Esophagus squamous epithelium (tissue), 5 donors: Measurements from ENCODE around the gene BRD1. TPM values are rescaled to one million over a fixed set of nuclear protein-coding genes. Genes with fewer than 3 reads are reported as not detected.
"Not testable (repeated sequence)": the region's sequence is repeated elsewhere in the genome, so short reads cannot be mapped to it uniquely, and the experiment has no call there.

Experiments used
- DNase-seq: peaks from one replicate; lab custom pipeline; 2025; lab: John Stamatoyannopoulos, UW
- H3K27ac ChIP-seq, 4 donors: fragments of 200-600 bp; sonication (generic); one replicate each; pipeline ENCODE4 v1.5.1; 2016 to 2019; ENCODE audit warnings: mild to moderate bottlenecking in 1 of 4
- H3K27me3 ChIP-seq, 4 donors: fragments of 200-600 bp; sonication (generic); 1 replicate in 3 of 4; 2 replicates in 1 of 4; pipeline versions ENCODE4 v1.5.1 to v1.6.0; 2017 to 2021; ENCODE audit warnings: antibody characterized with exemption in 1 of 4
- H3K36me3 ChIP-seq, 3 donors: fragments of 200-600 bp; sonication (generic); one replicate each; pipeline ENCODE4 v1.5.1; 2016 to 2019
- H3K4me1 ChIP-seq, 3 donors: fragments of 200-600 bp; sonication (generic); one replicate each; pipeline ENCODE4 v1.5.1; 2017 to 2019
- H3K4me3 ChIP-seq, 4 donors: fragments of 200-600 bp; sonication (generic); 1 replicate in 3 of 4; 2 replicates in 1 of 4; pipeline ENCODE4 v1.5.1; 2016 to 2019; ENCODE audit warnings: mild to moderate bottlenecking in 2 of 4, moderate library complexity in 1 of 4
- H3K9me3 ChIP-seq, 3 donors: fragments of 200-600 bp; sonication (generic); one replicate each; pipeline ENCODE4 v1.5.1; 2016 to 2019
- CTCF ChIP-seq, 6 experiments: fragments of 450-650 bp in 4 of 6; fragments of 200-600 bp in 2 of 6; sonication (generic) in 2 of 6; IDR thresholded peaks; one replicate each; pipeline ENCODE4 v1.5.1; 2016 to 2019; ENCODE audit warnings: antibody characterized with exemption in 6 of 6, mild to moderate bottlenecking in 4 of 6, moderate library complexity in 4 of 6
- POLR2A ChIP-seq, 4 donors: fragments of 450-650 bp; IDR thresholded peaks; one replicate each; pipeline ENCODE4 v1.6.1; 2017; ENCODE audit warnings: antibody characterized with exemption in 4 of 4, mild to moderate bottlenecking in 4 of 4, moderate library complexity in 3 of 4
- WGBS, 2 donors: methylation state at CpG; one replicate each; pipeline ENCODE4 v1.1.5; 2018; 5-methylcytosine and 5-hydroxymethylcytosine counted together
- intact Hi-C: fragments of 100-400 bp; cut with DNase I; formaldehyde crosslinking; loops from one replicate; pipeline ENCODE4 v1.15.0; 2022
- total RNA-seq, 4 donors: library from RNA; depleted of rRNA; stranded (reverse); fragments of >200 nt; gene quantifications; one replicate each; pipeline ENCODE4 v1.1.0, GENCODE V29; 2016
- donor health status: DM: yes; HTN: yes; CAD: no.

The BRD1 gene
- total RNA-seq, 4 donors from 2014 or later: 17.8 to 37.4 (median 29.9) TPM

- Histone ChIP-seq H3K4me1 (peaks cover 11 to 60% (median 16%) of the 10 kb centered on the region in 3 donors), H3K4me3 (no peak overlapping the region), H3K9me3 (no peaks in the 10 kb centered on the region), H3K27me3 (no peaks in the 10 kb centered on the region), H3K27ac (no peak overlapping the region), H3K36me3 (peaks cover 25 to 96% (median 31%) of the 10 kb centered on the region in 3 donors)
- intact Hi-C loops: no loop called here
- no peak for DNase-seq
- no peak for TF ChIP-seq POLR2A (IDR thresholded peaks at IDR 0.05)
- no peak for TF ChIP-seq CTCF (IDR thresholded peaks at IDR 0.05)
- WGBS, 2 donors: 85 to 88% methylated on average over 16 to 41 of the region's 47 CpGs
These were observed 43.6 kb downstream of the BRD1 start for GRCh38 chr22:49783926-49784629.

GRCh38 chr22:49783036-49783746, 44.5 kb downstream of the BRD1 start:
- WGBS, 2 donors: 49 to 59% methylated on average over 6 to 10 of the region's 29 CpGs
- Histone ChIP-seq H3K27ac (no peak overlapping the region), H3K27me3 (no peaks in the 10 kb centered on the region), H3K4me3 (no peak overlapping the region), H3K4me1 (peaks cover 3 to 55% (median 7%) of the 10 kb centered on the region in 3 donors), H3K9me3 (no peaks in the 10 kb centered on the region), H3K36me3 (peaks cover 25 to 96% (median 31%) of the 10 kb centered on the region in 3 donors)
- TF ChIP-seq POLR2A (IDR thresholded peaks at IDR 0.05): no peak
- TF ChIP-seq CTCF (IDR thresholded peaks at IDR 0.05): no peak
- DNase-seq: no peak
- intact Hi-C loops: no loop called here

- H3K9me3 ChIP-seq, H3K27me3 ChIP-seq, intact Hi-C loops, H3K4me3 ChIP-seq, DNase-seq, H3K27ac ChIP-seq: not testable (repeated sequence)
- 72% methylated on average over 8 of the region's 21 CpGs; no CpG with 5 or more reads in 1 of the 2 donors for WGBS, 2 donors
- peaks cover 3 to 64% (median 12%) of the 10 kb centered on the region in 3 donors for H3K4me1 ChIP-seq
- H3K36me3 ChIP-seq: peaks cover 20 to 96% (median 27%) of the 10 kb centered on the region in 3 donors
These were observed 45.8 kb downstream of the BRD1 start for GRCh38 chr22:49781886-49782285.

GRCh38 chr22:49781289-49781782, 46.3 kb downstream of the BRD1 start:
- Histone ChIP-seq H3K4me1 (peaks cover 3 to 70% (median 17%) of the 10 kb centered on the region in 3 donors), H3K27me3 (no peaks in the 10 kb centered on the region), H3K9me3 (no peaks in the 10 kb centered on the region), H3K27ac (no peak overlapping the region), H3K4me3 (no peak overlapping the region), H3K36me3 (peaks cover 20 to 96% (median 25%) of the 10 kb centered on the region in 3 donors)
- TF ChIP-seq CTCF (IDR thresholded peaks at IDR 0.05) (no peak), POLR2A (IDR thresholded peaks at IDR 0.05) (no peak)
- 92% methylated on average over 2 of the region's 16 CpGs; no CpG with 5 or more reads in 1 of the 2 donors for WGBS, 2 donors
- intact Hi-C loops: no loop called here
- no peak for DNase-seq

- no peaks in the 10 kb centered on the region for H3K9me3 ChIP-seq
- no peak for DNase-seq
- peaks cover 3 to 71% (median 18%) of the 10 kb centered on the region in 3 donors for H3K4me1 ChIP-seq
- H3K36me3 ChIP-seq: peaks cover 15 to 96% (median 26%) of the 10 kb centered on the region in 3 donors
- intact Hi-C loops: no loop called here
- H3K4me3 ChIP-seq: no peak overlapping the region
- no peak for TF ChIP-seq CTCF (IDR thresholded peaks at IDR 0.05)
- no peak for TF ChIP-seq POLR2A (IDR thresholded peaks at IDR 0.05)
- H3K27me3 ChIP-seq: no peaks in the 10 kb centered on the region
- H3K27ac ChIP-seq: no peak overlapping the region
- WGBS, 2 donors: 75 to 80% methylated on average over 10 to 15 of the region's 19 CpGs
These were observed 46.9 kb downstream of the BRD1 start for GRCh38 chr22:49780698-49781288.
